ENCODE measurements around the gene UGP2. TPM values are rescaled to one million over a fixed set of nuclear protein-coding genes. Genes with fewer than 3 reads are reported as not detected.

UGP2 gene
- total RNA-seq, 1 experiment from 2014 or later = 883 TPM

DNA sequence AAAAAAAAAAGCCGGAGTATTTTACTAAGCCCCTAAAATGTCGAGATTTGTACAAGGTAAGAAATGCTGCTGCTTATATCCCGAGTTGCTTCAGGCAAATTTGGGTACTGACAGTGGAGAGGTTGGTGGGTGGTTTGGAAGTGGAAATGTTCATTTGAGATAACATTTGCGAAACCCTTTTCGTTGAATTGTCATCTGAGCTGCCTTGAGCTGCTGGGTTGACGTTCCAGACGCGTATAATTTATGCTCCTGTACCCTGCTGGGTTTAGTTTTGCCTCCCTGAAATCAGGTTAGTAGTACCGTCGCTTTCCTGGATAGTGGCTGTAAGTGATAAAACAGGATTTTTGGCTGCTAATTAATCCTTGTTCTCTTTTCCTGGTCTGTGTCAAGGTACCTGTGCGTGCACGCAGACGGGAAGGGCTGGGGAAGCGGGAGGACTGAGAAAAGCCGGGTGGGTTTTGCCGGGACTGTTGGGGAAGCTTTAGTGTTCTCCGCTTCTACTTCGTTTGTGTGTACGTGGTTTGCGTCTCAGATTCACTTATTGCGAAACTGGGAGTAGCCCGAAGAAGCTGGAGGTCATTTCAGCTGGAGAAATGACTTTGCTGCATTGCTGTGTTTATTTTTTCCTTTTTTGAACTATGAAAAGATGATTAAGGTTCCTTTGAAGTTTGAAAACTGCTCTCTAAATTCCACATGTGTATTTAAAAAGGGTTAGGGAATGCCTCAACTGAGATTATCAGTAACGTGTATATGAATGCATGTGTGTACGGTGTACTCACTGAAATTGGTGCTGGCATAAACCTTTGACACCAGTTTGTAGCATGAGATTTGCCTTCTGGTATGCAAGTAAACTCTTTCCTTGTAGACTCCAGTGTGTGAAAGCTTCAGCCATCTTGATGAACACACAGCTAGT, 709 bp downstream of the UGP2 start:
- Histone ChIP-seq H3K18ac (ENCODE audit: insufficient read length, low read depth, low read length) (peak overlapping the region; percentile 47), H3K4ac (ENCODE audit: low read depth, low read length) (no peak overlapping the region), H3K27me3 (ENCODE audit: insufficient read depth, low read length) (no peaks in the 10 kb centered on the region), H3K27ac (ENCODE audit: insufficient read length, low read depth, low read length) (peak overlapping the region; percentile 72), H3K14ac (ENCODE audit: insufficient read depth, low read length) (peak overlapping the region; percentile 21; the same call in 1 of the 2 replicates), H3K4me1 (ENCODE audit: insufficient read depth, low read length) (no peaks in the 10 kb centered on the region), H3K9ac (ENCODE audit: extremely low read depth, insufficient read length, low read length) (peak overlapping the region; percentile 98), H3K23me2 (ENCODE audit: insufficient read length, low read depth, low read length, poor library complexity, severe bottlenecking) (peaks cover 14% of the 10 kb centered on the region), H3K79me2 (ENCODE audit: insufficient read depth, low read length) (peaks cover 44% of the 10 kb centered on the region), H3K4me2 (ENCODE audit: insufficient read depth, insufficient read length, low read length) (peak overlapping the region; percentile 99), H2BK15ac (ENCODE audit: low read depth, low read length) (peak overlapping the region; percentile 31; the same call in 1 of the 2 replicates), H2BK12ac (ENCODE audit: insufficient read length, low read depth, low read length) (no peak overlapping the region), H3K9me3 (ENCODE audit: control insufficient read depth, low read depth, low read length) (no peaks in the 10 kb centered on the region), H3K79me1 (ENCODE audit: insufficient read depth, low read depth, low read length, poor library complexity, severe bottlenecking) (no peaks in the 10 kb centered on the region), H2BK5ac (ENCODE audit: insufficient read length, low read length) (no peak overlapping the region), H4K91ac (ENCODE audit: insufficient read length, low read depth, low read length) (no peak overlapping the region), H2AK5ac (ENCODE audit: insufficient read length, low read length) (no peak overlapping the region), H3K56ac (ENCODE audit: insufficient read length, low read depth, low read length) (no peak overlapping the region), H4K5ac (ENCODE audit: insufficient read length, low read depth, low read length) (no peak overlapping the region), H2BK20ac (ENCODE audit: low read depth, low read length, poor library complexity, severe bottlenecking) (no peak overlapping the region), H2AFZ (ENCODE audit: low read length) (no peak overlapping the region), H4K20me1 (ENCODE audit: control insufficient read depth, insufficient read depth, insufficient read length) (no peaks in the 10 kb centered on the region), H3T11ph (ENCODE audit: low read length) (no peak overlapping the region), H4K8ac (replicated peaks; ENCODE audit: insufficient read length, low read depth, low read length) (no peak overlapping the region), H2BK120ac (ENCODE audit: low read depth, low read length, poor library complexity, severe bottlenecking) (no peak overlapping the region), H3K23ac (ENCODE audit: insufficient read length, low read depth, low read length) (no peak overlapping the region)
- no peak for DNase-seq
- peak overlapping the region; percentile 99 to 100 for H3K4me3 Mint-ChIP-seq
- TF ChIP-seq, protein P1, sequence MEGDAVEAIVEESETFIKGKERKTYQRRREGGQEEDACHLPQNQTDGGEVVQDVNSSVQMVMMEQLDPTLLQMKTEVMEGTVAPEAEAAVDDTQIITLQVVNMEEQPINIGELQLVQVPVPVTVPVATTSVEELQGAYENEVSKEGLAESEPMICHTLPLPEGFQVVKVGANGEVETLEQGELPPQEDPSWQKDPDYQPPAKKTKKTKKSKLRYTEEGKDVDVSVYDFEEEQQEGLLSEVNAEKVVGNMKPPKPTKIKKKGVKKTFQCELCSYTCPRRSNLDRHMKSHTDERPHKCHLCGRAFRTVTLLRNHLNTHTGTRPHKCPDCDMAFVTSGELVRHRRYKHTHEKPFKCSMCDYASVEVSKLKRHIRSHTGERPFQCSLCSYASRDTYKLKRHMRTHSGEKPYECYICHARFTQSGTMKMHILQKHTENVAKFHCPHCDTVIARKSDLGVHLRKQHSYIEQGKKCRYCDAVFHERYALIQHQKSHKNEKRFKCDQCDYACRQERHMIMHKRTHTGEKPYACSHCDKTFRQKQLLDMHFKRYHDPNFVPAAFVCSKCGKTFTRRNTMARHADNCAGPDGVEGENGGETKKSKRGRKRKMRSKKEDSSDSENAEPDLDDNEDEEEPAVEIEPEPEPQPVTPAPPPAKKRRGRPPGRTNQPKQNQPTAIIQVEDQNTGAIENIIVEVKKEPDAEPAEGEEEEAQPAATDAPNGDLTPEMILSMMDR (conservative IDR thresholded peaks at IDR 0.05) = no peak
- H3K27me3 Mint-ChIP-seq (ENCODE audit: low read depth) = no peaks in the 10 kb centered on the region
- H3K36me3 Mint-ChIP-seq (ENCODE audit: insufficient read depth in 1 of 3, low read depth in 3 of 3) = peaks cover 33 to 53% (median 46%) of the 10 kb centered on the region in 3 experiments
- WGBS (ENCODE audit: extremely low coverage, insufficient read length, low lambda C conversion rate) = no CpG with 5 or more reads among the region's 24 CpGs
- peaks cover 2% of the 10 kb centered on the region in 2 experiments; a peak in 2 of 5 replicates for H3K9me3 Mint-ChIP-seq
- H3K4me1 Mint-ChIP-seq = peaks cover 46 to 52% of the 10 kb centered on the region in 2 experiments
- H3K27ac Mint-ChIP-seq = peak overlapping the region; percentile 98 to 99 (median 99)

All from H9 (cell line).